GM19468 (cell line): Measurements from ENCODE around the gene ASCC1.
"Not testable (repeated sequence)": the region's sequence is repeated elsewhere in the genome, so short reads cannot be mapped to it uniquely, and the experiment has no call there.

ENCODE experiments used
- ATAC-seq: cut with Tn5 transposase; IDR thresholded peaks from one replicate; pipeline ENCODE4 v1.9.1; 2021; ENCODE audit warnings: mild to moderate bottlenecking, moderate library complexity, moderate number of reproducible peaks; ENCODE audit not compliant: unreplicated experiment; ENCODE audit errors: extremely low read depth

Gene ASCC1

GRCh38 chr10:72223743-72224101 is 7.6 kb upstream of the ASCC1 start:
- no peak for ATAC-seq

- ATAC-seq = no peak
Observed at GRCh38 chr10:72221278-72221677, 5.2 kb upstream of the ASCC1 start.

- ATAC-seq = no peak
Observed at GRCh38 chr10:72220637-72221036, 4.6 kb upstream of the ASCC1 start.

DNA sequence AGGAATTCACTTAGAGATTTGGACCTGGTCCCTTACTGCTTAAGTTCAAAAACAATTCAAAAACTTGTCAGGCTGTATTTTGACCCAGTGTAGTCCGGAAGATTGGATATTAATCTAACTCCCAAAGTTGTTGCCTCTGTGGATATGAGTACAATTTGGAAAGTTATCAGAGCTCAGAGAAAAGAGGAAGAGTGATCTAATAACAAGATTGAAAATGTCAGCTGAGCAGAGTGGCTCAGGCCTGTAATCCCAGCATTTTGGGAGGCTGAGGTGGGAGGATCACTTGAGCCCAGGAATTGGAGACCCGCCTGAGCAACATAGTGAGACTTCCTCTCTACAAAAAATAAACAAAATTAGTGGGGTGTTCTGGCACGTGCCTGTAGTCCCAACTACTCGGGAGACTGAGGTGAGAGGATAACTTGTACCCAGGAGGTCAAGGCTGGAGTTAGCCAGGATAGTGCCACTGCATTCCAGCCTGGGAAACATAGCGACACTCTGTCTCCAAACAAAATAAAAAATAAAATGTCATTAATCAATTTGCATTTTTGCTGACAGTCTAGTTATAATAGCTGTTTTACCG is 3.2 kb upstream of the ASCC1 start:
- ATAC-seq = no peak

DNA sequence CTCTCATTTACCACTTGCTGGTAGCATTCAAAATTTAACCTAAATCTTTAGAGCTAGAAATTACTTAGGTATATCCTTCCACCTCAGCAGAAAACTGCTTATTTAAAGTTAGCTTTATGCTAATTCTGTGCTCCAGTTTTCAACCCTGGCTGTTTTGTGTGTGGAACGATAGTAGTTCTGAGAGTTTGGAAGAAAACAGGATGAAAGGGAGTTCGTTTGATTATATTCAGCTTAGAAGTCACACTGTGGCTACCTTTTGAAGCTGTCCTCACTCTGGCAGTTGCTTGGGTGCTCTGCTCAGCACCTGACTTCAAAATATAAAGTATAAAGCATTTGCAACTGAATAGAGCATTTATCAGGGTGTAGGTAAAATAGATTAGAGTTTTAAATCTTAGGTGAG is 2.6 kb upstream of the ASCC1 start:
- ATAC-seq = no peak

GRCh38 chr10:72218325-72218724 is 2.2 kb upstream of the ASCC1 start:
- no peak for ATAC-seq

DNA sequence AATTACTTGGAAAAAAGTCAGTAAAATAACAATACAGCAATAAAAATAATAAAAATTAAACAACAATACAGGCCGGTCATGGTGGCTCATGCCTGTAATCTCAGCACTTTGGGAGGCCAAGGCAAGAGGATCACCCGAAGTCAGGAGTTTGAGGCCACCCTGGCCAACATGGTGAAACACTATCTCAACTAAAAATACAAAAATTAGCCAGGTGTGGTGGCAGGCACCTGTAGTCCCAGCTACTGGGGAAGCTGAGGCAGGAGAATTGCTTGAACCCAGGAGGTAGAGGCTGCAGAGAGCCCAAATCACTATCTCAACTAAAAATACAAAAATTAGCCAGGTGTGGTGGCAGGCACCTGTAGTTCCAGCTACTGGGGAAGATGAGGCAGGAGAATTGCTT is 4.2 kb downstream of the ASCC1 start:
- not testable (repeated sequence) for ATAC-seq

GRCh38 chr10:72211381-72211780 is 4.7 kb downstream of the ASCC1 start:
- ATAC-seq = not testable (repeated sequence)

DNA sequence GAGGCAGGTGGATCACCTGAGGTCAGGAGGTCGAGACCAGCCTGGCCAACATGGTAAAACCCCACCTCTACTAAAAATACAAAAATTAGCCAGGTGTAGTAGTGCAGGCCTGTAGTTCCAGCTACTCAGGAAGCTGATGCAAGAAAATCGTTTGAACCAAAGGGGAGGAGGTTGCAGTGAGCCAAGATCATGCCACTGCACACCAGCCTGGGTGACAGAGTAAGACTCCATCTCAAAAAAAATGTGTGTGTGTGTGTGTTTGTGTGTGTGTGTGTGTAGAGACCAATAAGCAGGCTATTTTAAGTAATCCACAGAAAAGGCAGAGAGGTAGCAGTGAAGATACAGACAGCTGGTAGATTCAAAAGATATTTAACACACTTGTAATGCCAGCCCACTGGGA is 7.5 kb downstream of the ASCC1 start:
- ATAC-seq = not testable (repeated sequence)

GRCh38 chr10:72206511-72207229 is 9.4 kb downstream of the ASCC1 start:
- ATAC-seq = no peak

DNA sequence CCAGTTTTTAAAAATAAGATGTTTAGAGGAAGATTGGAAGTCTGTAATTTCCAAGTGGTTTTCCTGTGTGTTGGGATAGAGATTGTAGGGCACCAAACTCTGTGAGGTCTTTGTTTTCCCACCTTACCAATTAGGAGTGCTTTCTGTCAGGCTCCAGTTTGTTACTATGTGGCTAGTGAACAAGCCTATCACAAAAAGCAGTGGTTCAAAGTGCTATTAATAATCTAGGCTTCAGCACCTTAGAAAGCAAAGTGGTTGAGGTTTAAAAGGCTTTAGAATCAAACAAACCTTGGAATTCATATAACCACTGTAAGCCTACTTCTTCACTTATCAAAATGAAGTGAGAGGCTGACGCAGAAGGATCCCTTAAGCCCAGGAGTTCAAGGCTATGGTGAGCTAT is 11.4 kb downstream of the ASCC1 start:
- ATAC-seq = no peak

- ATAC-seq = no peak
Observed at GRCh38 chr10:72204296-72204695, 11.8 kb downstream of the ASCC1 start.

- no peak for ATAC-seq
Observed at GRCh38 chr10:72201293-72201692, 14.8 kb downstream of the ASCC1 start.

GRCh38 chr10:72200883-72201282 is 15.2 kb downstream of the ASCC1 start:
- ATAC-seq = no peak

DNA sequence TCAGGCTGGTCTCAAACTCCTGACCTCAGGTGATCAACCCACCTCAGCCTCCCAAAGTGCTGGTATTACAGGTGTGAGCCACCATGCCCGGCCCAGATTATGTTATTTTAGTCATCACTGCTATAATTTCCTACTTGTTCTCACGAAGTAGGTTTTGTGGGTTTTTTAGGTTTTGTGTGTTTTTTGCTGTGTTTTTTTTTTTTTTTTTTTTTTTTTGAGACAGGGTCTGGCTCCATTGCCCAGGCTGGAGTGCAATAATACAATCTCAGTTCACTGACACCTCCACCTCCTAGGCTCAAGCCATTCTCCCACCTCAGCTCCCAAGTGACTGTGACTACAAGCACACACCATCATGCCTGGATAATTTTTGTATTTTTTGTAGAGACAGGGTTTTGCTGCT is 21.1 kb downstream of the ASCC1 start:
- ATAC-seq = no peak

GRCh38 chr10:72186982-72187330 is 29.1 kb downstream of the ASCC1 start:
- ATAC-seq = no peak

- no peak for ATAC-seq
Observed at GRCh38 chr10:72186258-72186981, 29.7 kb downstream of the ASCC1 start.

DNA sequence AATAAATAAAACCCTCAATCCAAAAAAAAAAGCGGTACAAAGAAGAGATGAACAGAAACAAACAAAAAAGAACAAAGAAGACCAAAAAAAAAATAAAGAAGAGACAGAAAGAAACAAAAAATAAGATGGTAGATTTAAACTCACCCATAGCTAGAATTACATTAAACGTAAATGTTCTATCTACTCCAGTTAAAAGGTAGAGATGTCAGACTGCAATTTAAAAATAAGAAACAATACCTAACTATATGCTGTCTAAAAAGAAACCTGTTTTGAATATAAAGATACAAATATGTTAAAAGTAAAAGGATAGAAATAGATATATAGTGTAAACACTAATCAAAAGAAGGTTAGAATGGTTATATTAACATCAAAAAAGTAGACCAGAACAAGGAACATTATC is 31.9 kb downstream of the ASCC1 start:
- ATAC-seq = no peak

GRCh38 chr10:72177454-72177853 is 38.6 kb downstream of the ASCC1 start:
- ATAC-seq = no peak

GRCh38 chr10:72176701-72177100 is 39.4 kb downstream of the ASCC1 start:
- no peak for ATAC-seq

GRCh38 chr10:72175149-72175548 is 40.9 kb downstream of the ASCC1 start:
- ATAC-seq = no peak

DNA sequence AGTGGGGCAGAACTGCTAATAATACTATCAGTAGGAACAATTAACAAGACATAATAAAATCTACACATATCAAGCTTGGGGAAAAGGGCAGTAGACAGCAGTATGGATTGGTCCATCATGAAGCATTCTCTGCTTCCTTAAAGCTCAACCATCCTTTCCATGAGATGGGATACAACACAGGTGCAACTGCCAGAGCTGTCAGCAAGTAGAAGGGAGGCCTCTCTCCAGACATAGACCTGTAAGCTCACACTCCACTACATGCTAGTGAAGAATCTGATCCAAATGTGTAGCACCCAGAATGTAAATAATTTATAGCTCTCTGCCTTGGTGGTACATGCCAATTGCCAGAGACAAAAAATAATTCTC is 41.8 kb downstream of the ASCC1 start:
- no peak for ATAC-seq
